Suppressor macrophage (primary cell): Measurements from ENCODE around the gene F3.

Source experiments
- DNase-seq, 4 experiments: peaks; one replicate each; pipeline ENCODE4 v3.0.0-alpha.2; 2020 to 2022

F3 gene

DNA sequence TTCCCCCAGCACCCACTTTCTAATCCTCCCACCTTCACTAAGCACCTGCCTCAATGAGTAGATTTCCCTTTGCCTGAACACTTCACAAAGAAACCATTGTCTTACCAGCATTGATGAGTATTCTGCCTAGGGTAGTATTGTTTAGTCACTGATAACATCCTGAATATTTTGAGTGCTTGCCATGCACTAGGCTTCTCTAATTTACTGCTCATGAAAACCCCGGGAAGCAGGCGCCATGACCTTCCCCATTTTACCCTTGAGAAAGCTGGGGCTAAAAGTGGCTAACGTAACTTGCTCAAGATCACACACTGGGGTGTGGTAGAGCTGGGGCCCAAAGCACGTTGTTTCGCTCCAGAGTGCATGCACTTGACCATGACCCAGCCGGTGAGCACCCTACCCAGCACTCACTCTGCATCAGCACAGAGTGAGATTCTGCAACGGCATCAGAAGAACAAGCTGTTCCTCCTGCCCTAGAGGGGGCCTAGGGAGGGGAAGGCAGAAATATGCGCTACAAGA is 10.6 kb upstream of the F3 start:
- no peak for DNase-seq

DNA sequence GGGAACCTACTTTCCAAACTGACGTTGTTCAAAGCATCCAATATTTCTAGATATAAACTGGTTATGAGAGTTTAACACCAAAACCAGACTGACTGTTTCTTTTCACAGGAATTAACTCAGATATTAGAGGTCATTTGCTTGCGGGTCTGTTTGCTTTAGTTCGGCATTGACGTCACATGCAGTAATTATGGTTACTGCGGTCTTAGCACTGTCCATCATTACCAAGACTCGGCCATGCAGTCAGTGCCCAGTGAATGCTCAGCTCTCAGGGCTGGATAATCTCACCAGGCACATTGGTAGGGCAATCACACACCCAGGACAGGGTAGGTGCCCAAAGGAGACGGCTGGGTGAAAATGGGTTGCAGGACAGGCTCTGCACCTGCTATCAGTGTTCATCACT is 9.9 kb upstream of the F3 start:
- no peak for DNase-seq

DNA sequence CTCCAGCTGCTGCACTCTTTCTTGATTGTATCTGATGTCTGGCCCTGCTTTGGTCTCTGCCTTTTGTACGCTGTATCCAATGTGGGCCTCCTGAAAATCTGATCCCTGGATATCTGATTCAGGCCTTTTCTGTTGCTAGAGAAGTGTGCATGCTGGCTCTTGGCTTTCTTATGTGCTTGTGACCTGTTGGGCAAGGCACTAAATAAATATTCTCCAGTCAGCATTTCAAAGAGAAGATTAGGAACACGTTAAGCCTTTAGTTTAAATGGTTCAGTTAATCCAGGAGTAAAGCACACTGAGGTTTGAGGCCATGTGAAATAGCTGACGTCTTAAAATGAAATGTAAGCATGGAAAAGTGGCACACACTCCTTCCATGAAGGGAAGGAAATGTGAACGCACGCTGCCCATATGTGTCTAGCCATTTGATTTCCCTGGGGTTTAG is 9.3 kb upstream of the F3 start:
- DNase-seq = no peak

DNA sequence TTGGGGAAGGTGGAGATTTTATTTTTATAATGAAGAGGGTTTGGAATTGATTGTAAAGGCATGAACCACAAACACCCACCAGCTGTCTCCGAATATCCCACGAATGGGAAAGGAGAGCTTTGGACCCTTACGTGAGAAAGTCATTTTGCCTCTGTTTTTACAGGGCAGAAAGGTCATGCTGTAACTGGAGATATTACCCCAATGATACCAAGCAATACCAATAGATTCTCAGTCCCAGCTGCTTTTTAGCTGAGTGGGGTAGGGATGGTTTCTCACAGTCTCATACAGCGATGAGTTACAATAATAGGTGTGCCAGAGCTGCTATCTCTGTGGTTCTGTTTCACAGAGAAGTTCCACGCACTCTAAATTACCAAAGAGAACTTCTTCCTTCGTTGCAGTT is 8.8 kb upstream of the F3 start:
- DNase-seq = no peak

DNA sequence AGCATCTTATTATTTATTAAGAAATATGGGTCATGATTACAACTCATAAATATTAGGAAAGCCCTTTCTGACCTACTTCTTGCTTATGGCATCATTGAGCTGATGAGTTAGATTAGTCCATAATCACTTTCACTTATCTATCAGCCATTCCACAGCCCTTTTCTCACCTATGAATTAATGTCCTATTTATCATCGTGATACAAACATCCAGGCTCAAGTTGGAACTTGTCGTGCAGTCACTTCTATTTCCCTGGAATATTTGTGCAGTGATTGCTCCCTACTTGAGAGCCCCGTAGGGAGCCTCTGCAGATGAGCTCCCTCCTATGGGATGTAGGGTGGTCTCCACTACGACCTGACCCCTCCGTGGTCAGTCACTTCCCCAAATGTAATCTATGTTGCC is 8.1 kb upstream of the F3 start:
- DNase-seq = no peak

DNA sequence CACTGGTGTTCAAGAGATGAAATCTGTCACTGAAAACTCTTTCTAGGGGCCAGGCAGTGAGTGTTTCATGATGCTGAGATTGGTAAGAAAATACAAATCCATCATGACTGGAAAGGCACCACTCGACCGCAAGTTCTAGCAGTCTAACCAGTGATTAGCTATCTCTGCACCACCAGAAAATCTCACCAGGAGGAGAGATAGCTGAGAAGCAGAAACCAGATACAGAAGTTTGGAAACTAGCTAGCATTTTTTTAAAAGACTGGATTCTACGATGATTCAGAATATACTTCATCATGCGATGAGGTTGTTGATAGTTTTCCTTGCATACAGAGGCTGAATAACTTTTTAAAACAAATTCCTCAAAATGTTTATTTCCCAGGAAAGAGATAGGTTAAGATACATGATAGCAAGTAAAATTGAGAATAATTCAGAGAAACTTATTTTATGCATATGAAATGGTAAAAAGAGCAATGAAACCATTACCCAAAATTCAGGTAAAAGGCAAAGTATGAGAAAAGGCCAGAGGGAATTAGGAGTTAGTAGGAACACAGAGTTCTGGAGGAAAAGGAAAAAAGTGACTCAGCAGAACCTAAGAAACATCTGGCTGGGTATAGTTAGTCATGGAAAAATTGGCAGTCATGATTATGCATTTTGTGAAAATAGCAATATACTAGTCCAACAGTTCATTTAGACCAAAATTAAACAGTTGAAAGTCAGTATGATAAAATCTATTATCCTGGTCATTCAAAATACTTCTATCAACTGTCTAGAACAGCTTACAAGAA is 3.3 kb upstream of the F3 start:
- no peak for DNase-seq

DNA sequence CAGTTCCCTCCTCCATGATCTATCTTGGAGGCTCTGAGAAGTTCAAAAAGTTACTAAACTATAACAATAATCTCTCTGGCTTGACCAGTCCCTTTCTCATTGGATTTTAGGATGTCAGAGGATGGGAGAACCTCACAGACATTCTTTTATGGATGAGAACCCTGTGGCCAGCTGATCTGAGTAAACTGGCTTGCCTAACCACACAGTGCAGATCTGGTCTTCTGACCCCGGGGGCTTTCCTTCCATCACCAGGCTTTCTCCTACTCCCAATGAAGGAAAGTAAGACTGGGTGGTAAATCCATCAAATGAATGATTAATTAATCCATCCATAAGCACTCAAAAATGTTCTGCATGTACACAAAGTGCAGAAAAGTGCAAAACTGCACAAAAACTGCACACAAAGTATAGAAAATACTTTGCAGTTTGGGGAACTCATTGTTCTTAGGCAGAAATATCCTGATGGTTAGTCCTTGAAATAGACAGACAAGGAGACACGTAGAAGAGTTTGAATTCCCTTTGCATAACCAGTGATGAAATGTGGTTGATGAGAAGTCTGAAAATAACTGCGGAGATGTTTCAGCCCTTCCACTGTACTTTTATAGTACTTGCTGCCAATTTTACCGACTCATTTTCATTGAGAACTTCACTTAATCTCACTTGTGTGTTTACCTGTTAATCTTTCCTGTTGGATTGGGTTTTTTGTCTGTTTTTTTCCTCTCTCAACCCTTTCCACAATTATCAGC is 2.5 kb upstream of the F3 start:
- DNase-seq = no peak

DNA sequence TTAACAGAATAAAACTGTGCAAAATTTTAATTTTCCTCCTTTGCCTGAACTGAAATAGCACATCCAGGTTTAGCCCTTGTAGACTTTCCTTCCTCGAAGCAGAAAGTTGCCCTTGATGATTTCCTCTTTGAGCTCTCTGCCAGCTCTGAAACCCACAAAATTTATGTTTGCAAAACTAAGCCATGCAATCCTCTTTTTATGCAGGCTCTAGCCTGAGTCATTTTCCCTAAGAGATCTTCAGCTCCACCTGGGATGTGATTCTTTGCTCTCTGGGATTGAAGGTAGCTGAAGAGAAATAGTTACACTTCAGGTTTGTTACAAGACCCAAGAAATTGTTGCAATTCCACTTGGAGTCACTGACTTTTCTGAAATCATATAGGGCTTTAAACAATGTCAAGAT is 1.4 kb upstream of the F3 start:
- DNase-seq = peak; percentile 10 to 67 (median 38)

DNA sequence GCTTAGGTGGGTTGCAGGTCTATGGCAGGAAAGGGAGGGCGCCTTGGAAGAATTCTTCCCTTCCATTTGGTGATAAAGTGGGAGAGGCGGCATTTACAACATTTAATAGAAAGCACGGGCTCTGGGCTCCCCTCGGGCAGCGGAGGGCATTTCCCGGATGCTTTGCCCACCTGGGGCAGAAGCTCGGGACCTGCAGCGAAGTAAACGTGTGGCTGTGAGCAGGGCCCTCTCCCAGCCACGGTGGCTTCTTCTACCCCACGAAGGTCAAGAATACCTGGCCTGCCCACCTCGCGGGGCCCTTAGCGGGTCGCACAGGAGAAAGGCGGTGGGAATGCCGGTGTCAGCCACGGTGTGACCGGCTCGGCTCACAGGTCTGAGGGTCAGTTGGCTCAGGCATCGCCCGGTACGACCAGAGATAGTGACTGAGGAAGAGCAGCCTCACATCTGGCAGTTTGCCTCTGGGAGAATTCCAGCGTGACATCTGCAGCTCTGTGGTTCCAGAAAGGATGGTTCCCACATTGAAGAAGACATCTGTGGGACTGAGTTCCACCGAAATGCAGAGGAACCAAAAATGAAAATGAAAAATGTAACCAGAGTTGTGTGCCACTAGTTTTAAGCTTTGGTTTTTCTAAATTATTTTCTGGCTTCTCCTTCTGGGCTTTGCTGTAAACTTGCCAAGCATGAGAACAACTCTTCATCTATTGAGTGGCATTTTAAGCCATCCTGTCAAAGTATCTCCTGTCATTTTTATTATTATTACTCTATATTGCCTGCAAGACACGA is 720 bp upstream of the F3 start:
- DNase-seq = peak; percentile 23 to 46 (median 42)

DNA sequence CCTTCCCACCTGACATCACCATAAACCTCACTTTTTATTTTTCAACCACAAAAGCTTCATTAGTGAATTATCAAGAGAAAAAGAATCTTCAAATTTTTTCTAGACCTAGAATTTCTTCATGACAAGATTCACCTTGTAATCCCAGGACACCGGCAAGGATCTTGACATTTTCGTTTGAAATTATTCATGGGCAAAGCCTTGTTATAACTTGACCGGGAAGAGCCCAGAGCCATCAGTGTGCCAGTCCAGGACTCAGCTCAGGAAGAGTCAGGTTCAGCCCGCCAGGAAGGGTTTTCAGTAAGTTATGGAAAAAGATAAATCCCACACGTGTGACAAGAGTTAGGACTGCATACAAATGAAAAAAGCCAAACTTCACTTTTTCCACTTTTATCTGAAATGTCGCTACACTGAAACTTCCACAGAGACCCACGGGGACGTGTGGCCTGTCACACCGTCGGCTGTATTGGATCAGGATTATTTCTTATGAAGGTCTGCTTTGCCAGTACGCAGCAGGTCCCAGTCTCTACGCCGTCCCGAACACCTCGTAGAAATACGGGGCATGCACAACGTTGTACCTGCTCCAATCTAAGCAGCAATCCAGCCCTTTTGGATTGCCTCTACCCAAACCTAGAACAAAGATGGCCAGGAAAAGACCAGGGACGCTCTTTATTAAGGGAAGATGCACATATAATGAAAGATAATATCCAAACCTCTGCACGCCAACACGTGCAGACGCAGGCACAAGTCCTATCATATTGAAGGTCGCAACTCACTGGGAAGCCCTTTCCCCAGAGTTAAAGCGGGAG is 916 bp downstream of the F3 start:
- no peak for DNase-seq

DNA sequence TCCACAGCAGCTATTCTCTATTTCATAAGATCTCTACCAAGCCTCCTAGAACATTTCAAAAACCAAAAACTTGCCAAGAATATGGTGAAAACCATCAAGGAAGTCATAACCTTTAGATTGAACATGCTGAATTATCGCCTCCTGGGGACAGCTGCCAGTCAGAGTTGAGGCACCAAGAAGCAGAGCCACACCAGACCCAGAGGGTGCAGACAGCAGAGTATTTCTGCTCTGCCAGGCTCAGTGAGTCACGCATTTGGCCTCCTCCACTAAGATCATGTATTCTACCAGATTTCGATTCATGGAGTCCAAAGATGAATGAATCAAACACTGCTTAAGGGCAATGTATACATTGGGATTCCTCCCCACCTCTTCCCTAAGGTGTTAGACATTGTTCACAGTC is 2.1 kb downstream of the F3 start:
- peak in 2 of 4 experiments; percentile 17 to 20 for DNase-seq

DNA sequence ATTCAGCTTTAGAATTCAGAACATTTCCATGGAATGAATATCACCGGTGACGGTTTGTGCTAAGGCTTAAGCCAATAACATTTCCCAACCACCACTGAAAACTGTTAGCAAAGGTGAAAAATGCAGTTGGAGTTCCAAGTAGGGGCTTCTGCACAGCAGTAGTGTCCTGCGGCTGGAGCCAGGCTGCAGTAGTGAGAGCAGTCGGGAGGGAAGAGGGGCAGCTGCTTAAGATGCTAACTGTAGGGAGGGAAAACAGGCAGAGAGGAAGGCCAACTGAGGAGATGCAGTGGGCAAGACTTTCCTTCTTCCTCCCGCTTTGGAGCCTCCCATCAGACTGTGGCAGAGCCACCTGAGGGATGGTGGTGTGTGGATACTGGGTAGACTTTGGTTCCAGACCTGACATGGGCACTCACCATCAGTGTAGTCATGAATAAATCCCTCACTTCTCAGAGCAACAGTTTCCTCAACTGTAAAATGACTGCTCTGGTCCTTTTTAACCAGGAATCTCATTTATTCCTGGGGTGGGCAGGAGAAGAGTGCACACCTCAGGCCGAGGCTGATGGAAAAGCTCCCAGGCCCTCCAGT is 3.2 kb downstream of the F3 start:
- no peak for DNase-seq

DNA sequence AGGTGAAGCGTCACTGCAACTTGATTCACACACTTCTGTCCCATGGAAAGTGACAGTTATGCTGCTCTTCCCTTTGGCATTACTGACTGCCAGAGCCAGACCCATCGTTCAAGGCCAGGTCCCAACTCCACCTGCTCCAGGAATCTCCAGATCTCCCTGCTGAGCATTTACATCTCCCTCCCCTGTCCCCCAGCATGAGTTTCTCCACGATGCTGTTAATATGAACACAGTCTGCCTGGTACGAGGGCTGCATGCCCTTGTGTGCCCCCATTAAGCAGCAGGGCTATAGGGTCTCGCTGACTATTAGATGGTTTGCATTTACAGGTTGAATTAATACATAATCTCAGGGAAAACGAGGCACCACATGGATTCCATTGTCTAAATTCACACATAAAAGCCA is 4.3 kb downstream of the F3 start:
- no peak for DNase-seq

DNA sequence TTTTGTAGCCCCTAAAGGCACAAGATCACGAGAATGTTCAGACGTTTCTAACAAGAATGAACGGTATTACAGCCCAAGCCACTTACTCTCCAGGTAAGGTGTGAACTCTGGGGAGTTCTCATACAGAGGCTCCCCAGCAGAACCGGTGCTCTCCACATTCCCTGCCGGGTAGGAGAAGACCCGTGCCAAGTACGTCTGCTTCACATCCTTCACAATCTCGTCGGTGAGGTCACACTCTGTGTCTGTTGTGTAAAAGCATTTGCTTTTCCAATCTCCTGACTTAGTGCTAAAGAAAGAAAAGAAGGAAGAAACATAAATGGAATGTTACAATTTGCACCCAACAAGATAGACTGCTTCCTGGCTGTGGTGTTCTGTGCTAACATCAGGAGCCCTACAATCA is 5.7 kb downstream of the F3 start:
- no peak for DNase-seq

DNA sequence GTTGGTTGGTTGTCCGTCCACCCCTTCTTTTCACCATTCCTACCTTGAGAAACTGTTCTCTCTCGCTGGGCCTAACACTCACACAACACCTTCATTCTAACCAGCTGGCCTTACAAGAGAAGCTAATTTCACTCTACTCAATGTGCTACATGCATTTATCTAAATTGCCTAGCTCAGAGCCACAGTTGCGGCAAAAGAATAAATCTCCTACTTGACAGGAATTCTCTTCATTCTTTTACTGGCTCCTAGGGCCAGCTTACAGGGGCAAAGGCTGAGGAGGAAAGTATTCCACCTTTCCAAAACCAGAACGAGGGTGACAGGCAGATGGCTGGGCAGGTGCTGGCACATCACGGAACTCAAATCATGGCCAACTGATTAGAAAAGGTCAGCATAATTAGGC is 6.5 kb downstream of the F3 start:
- no peak for DNase-seq

DNA sequence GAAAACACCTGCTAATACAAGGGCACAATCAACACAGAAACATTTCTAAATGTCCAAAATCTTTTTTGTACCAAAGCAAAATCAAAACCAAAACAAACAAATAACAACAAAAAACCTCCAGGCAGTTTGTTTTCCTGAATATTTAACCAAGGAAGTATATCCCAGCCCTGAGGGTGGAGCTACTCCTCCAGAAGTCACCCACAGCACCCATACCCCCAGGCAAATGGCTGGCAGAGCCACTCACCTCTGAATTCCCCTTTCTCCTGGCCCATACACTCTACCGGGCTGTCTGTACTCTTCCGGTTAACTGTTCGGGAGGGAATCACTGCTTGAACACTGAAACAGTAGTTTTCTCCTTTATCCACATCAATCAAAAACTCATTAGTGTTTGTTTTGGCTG is 9.5 kb downstream of the F3 start:
- no peak for DNase-seq

DNA sequence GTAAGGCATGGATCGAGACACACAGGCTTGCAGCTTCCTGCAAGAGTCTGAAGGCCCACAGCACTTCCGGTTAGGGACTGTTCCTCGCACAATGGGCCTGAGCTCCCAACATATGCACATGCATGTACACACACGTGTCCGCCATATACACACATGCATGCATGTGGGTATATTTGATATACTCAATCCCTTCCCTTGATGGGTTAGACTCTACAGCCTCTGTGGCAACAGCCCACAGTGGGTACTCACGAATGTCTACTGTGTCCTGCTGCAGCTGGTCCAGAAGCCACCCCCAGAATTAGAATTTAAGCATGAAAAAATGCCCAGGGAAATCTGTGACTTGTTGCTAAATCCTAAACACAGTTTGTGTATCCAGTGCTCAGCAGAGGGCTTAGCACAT is 9.9 kb downstream of the F3 start:
- no peak for DNase-seq

DNA sequence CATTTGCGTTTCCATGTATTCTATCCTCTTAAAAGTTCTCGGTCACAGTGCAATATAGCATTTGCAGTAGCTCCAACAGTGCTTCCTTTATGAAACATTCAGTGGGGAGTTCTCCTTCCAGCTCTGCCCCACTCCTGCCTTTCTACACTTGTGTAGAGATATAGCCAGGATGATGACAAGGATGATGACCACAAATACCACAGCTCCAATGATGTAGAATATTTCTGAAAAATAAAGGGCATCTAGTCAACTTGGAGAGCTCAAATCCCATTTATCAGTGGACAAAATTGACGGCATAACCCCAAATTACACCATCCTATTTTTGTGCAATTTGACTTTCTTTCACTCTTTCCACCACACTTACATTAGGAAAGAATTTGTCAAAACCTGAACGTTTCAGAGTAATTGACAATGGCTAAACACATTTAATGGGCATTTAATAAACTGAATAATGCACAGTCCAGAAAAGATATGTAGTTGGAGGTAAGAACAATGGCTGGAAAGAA is 11.1 kb downstream of the F3 start:
- DNase-seq = no peak

DNA sequence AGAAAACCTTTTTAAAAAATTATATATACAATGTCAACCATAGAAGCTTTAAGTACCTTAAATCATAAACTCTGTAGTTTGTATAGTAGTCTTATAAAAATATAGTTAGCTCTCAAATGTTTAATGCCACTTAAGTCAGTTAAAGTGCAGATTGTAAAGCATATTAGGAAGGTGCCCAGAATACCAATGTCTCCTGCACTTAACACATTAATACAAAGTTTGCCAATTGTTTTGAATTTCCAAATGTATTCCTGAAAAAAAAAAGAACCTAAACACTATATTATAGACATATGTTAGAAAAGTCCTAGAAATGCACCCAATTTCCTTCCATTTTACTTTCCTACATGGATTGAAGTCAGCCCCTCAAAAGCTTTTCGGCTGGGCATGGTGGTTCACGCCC is 12.1 kb downstream of the F3 start:
- no peak for DNase-seq

DNA sequence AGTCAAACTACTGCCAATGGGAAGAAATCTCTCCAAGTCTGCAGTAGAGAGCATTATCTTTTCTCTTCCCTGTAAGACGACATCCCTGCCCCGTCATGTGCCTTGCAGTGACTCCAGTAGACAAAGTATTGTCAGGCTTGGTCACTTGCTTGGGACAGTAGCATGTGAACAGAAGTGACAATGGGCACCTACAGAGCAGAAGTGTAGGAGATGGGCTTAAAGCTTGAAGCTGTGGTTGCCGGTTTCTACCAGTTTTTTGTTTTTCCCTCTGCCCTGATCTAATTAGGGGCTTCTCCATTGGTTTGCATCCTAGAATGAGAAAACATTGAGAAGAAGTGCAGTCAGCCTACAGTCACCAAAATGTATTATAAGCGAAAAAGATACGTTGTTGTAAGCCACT is 12.7 kb downstream of the F3 start:
- no peak for DNase-seq

DNA sequence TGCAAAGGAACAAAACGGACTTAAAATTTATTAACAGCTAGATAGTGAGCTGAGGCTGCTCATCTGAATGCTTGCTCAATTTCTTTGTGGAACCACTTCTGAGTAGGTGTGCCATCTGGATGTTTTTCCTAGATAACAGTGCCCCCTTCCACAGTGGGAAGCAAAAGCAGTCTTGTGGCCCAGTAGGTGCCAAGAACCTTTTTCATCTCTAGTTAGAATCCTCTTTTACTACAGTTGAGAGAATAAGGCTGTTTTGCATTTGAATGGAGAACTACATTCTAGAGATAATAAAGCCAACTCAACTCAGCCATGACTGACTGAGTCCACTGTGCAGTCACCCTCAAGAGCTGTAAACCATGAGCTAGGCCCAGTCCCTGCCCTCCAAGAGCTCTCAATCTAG is 13.3 kb downstream of the F3 start:
- DNase-seq = no peak
